ELF-1 (cell line): ENCODE data around the gene ARHGEF19.
A peak's percentile ranks its signal among the peaks of the same experiment; 100 is the strongest.
"Not testable (repeated sequence)": the region's sequence is repeated elsewhere in the genome, so short reads cannot be mapped to it uniquely, and the experiment has no call there.

ENCODE experiments used
- DNase-seq: peaks from one replicate; pipeline ENCODE4 v3.0.0-alpha.2; 2016; ENCODE audit warnings: low read depth, low spot score

ARHGEF19 gene

GRCh38 chr1:16183179-16183578 lies 29.3 kb downstream of the ARHGEF19 start:
- no peak for DNase-seq

DNA sequence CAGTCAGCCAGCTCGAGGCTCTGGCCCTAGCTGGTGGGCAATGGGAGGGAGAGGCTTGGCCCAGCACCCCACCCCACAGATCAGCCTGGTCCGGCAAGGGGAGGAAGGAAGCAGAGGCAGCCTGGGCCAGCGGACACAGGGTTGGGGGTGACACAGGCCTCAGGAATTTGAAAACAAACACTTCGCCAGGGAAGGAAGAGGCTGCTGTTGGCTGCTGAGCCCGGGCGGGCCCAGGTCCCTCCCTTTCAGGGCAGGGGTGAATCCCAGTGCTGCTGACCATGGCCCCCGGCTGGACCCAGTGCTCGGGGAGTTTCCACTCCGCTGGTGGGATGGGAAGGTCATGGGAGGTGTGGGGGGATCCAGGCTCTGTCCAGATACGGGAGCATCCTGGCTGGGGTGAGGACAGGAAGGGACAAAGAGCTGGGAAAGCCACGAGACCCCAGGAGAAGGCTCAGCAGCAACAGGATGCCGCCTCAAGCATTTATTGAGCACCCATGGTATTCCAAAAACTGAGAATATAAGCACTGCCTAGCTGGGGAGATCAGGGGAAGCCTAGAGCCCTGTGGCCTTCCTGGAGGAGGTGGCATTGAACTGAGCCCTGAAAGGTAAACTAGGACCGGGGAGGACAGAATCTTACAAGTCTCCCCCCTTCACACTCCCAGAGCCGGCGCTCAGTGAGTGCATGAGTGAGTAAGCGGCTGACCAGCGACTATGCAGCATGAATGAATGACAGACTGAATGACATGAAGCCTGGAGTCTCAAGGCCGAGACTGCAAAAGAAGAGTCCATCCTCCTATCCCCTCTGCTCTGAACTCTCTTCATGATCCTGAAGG lies 30.3 kb downstream of the ARHGEF19 start:
- peak; percentile 95 for DNase-seq

GRCh38 chr1:16180291-16180824 lies 32.1 kb downstream of the ARHGEF19 start:
- no peak for DNase-seq

DNA sequence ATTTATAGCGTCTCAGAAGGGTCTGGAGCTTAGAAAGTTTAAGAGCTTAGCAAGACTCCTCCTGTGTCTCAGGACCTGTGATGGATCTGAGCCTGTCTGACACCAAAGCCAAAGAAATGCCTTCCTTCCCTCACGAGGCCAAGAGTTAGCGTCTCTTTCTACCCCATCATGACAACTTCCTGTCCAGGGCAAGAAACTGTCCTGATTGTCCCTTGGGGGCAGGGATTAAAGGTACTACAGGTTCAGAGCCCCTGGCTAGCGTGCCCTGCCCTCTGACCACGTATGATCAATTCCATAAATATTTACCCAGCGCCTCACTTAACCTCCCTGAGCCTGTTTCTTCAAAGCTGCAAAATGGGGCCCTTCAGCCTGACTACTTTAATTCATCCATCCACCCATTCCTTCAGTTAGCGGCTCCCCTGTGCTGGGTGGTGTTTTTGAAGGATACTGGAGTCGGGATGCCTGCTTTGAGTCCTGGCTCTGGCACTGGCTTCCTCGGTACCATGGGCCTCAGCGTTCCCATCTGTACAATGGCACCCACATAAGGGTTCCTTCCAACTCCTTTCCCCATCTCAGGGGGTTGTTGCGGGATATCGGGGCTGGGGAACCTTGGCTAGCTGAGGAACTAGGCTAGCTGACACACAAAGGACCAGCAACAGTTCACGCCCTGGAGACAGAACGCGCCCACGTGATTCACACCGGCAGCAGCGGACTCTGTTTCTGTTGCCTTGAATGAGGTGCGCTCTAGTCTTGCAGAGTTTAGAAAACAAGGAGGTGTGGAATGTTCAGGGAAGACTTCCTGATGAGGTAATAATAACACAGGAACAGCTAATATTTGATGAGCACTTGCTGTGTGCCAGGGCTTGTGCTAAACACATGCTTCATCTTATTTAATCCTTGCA lies 33.6 kb downstream of the ARHGEF19 start:
- DNase-seq: peak; percentile 70

DNA sequence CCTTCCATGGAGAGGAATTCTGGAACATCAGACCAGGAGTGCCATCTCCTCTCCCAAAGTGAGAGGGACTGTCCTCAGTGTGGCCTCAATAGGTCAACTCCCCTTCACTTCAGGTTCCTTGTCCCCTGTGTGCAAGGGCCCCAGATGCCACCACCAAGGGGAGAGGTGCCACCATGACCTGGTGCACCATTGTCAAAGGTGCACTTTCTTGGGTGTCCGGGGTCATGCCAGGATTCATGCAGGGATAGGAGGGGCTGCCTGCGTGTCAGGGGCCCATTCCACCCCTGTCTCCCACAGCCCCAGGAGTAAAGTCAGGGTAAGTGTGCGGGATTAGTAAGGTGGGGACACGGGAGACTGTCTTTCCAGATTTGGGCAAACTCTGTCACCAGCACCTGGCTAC lies 35.1 kb downstream of the ARHGEF19 start:
- DNase-seq: no peak

- no peak for DNase-seq
Measured at GRCh38 chr1:16176653-16177052, 35.8 kb downstream of the ARHGEF19 start.

GRCh38 chr1:16175610-16176553 lies 36.6 kb downstream of the ARHGEF19 start:
- DNase-seq: no peak

DNA sequence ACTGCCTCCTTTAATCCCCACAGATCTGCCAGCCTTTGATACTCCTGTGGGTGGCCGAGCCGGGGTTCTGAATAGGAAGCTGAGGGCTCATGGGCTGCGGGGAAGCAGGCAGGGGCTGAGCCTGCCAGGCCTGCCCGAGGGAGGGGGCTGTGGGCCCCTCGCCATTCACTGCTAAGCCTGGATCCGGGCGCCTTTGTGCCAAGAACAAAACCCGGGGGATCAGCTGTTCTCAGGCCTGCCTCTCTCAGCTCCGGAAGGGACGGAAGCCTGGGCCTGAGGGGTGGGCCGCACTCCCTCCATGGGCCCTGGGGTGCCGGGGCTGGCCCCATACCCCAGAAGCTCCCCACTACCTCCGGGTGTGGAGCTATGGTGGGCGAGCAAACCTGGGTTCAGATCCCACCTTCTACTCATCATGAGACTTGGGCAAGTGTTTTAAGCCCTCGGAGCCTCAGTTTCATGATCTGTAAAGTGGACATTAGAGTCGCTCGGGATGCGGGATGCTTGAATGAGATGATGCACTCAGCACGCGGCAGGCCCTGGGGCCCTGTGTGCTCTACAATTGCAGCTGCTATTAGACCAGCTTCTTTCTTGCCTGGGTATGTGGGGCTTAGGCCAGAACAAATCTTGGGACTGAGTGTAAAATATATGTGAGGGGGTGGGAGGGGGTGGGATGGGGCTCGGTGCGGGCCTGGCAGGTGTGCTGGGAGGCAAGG lies 37.4 kb downstream of the ARHGEF19 start:
- DNase-seq: no peak

GRCh38 chr1:16174261-16174868 lies 38.1 kb downstream of the ARHGEF19 start:
- DNase-seq: no peak

GRCh38 chr1:16173447-16174260 lies 38.8 kb downstream of the ARHGEF19 start:
- DNase-seq: peak; percentile 89

GRCh38 chr1:16172964-16173446 lies 39.4 kb downstream of the ARHGEF19 start:
- no peak for DNase-seq

DNA sequence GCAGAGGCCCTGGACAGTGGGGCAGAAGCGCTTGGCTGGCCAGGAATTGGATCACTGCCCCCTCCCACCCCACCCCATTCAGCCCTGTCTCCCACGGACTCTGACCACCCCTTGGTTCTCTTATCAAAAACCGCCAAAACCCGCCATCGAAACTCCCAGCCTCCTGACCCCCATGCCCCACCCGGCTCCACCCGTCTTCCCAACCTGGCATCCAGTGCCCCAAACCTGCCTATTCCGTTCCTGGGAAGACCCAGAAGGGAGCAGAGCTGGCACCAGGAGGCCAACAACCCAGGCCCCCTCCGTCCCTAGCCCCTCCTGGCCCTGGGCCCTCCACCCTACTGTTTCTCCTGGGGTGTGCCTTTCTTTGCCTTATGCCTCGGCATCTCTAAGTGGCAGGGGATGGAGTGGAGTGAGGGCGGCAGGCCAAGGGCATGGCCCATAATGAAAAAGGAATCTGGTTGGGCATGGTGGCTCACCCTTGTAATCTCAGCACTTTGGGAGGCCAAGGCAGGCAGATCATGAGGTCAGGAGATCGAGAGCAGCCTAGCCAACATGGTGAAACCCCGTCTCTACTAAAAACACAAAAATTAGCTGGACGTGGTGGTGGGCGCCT lies 40.1 kb downstream of the ARHGEF19 start:
- no peak for DNase-seq

- DNase-seq: no peak
Measured at GRCh38 chr1:16171314-16172151, 40.9 kb downstream of the ARHGEF19 start.

- no peak for DNase-seq
Measured at GRCh38 chr1:16170283-16170673, 42.2 kb downstream of the ARHGEF19 start.

GRCh38 chr1:16168622-16169360 lies 43.7 kb downstream of the ARHGEF19 start:
- no peak for DNase-seq

- not testable (repeated sequence) for DNase-seq
Measured at GRCh38 chr1:16168144-16168495, 44.3 kb downstream of the ARHGEF19 start.
